ENCODE results near the gene ST6GALNAC5. TPM values are rescaled to one million over a fixed set of nuclear protein-coding genes. Genes with fewer than 3 reads are reported as not detected.

The ST6GALNAC5 gene
- total RNA-seq, 1 donor from 2014 or later = 1.3 TPM

DNA sequence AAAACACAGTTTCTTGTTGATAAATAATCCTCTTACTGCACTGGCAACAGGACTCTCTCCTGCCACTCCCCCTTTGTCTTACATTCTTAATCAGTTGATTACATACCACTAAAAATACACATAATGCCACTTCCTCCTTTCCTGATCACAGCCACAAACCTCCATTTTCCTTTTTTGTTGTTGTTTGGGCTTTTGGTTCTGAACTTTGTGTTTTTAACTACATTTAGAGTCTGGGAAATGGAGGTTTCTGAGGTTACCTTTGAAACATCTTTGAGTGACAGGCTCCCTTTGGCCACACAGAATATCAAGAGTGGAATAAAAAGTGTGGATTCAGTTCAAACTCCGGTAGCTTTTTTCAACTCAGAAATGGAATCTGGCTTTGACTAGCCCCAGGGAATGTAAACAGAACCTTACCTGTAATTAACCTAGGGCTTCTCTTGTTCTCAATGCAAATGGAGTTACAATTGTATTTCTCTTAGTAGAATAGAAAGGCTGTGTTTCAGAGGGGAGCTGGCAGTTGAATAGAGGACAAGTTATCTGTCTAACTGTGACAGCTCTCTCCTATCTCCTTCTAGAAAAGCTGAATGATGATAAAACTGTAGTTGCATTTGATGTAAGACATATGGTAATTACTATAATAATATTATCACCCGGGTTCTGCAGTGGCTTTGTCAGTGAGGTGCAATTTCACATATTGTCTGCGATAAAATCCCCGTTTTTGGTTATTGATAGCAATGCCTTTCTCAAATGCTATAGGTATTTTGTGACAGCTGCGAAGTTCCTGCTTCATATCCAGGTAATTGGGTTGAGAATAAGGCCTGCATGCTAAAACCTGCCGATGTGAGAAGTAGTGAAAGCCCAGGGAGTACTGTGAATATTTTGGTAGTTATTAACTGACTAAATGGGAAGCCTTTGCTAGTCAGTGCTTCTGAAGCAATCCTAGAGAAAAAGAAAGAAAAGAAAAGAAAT is 66.9 kb downstream of the ST6GALNAC5 start:
- TF ChIP-seq, protein P1, sequence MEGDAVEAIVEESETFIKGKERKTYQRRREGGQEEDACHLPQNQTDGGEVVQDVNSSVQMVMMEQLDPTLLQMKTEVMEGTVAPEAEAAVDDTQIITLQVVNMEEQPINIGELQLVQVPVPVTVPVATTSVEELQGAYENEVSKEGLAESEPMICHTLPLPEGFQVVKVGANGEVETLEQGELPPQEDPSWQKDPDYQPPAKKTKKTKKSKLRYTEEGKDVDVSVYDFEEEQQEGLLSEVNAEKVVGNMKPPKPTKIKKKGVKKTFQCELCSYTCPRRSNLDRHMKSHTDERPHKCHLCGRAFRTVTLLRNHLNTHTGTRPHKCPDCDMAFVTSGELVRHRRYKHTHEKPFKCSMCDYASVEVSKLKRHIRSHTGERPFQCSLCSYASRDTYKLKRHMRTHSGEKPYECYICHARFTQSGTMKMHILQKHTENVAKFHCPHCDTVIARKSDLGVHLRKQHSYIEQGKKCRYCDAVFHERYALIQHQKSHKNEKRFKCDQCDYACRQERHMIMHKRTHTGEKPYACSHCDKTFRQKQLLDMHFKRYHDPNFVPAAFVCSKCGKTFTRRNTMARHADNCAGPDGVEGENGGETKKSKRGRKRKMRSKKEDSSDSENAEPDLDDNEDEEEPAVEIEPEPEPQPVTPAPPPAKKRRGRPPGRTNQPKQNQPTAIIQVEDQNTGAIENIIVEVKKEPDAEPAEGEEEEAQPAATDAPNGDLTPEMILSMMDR (conservative IDR thresholded peaks at IDR 0.05; ENCODE audit: low read depth, low read length) = no peak
- no peak overlapping the region for H3K4me3 ChIP-seq (ENCODE audit: low read depth, low read length)
- no peak for DNase-seq (ENCODE audit: low read depth)

DNA sequence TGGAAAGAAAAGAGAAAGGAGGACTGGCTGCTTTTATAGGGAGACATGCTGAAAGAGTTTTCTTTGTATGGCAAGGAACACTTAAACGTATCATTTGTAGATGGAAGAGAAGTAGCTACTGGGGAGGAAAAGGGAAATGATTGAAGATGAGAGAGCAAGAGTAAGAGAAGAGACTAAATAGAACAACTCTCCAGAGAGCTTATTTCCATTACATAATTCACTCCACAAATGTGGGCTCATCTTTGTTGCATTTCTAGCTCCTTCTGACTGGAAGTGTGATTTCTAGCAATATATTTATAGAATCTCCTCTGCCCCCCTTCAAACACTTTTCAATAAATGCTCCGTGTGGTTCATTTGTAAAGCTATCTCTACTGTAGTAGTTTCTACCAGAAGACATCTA is 71.0 kb downstream of the ST6GALNAC5 start:
- H3K4me3 ChIP-seq (ENCODE audit: low read depth, low read length) = no peak overlapping the region
- DNase-seq (ENCODE audit: low read depth) = no peak
- TF ChIP-seq, protein P1 (conservative IDR thresholded peaks at IDR 0.05; ENCODE audit: low read depth, low read length) = no peak

GRCh38 chr1:76939050-76939816 is 72.0 kb downstream of the ST6GALNAC5 start:
- H3K4me3 ChIP-seq (ENCODE audit: low read depth, low read length) = no peak overlapping the region
- TF ChIP-seq, protein P1 (conservative IDR thresholded peaks at IDR 0.05; ENCODE audit: low read depth, low read length) = no peak
- DNase-seq (ENCODE audit: low read depth) = no peak

DNA sequence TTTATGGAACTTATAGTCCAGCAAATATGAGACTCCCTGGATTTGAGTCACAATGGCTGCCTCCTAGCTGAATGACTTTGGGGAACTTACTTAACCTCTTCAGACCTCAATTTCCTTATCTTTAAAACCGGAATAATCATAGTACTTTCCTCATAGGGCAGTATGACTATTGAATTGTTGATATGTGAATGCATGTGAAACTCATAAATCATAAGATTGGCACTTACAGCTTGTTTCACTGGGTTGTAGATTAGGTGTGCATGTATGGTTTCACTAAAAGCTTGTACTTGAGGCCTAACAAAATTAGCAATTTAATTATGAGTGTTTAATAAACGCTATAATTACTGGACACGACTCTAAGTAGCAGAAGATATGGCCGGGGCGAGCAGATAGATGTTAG is 72.5 kb downstream of the ST6GALNAC5 start:
- no peak overlapping the region for H3K4me3 ChIP-seq (ENCODE audit: low read depth, low read length)

GRCh38 chr1:76940571-76941335 is 73.5 kb downstream of the ST6GALNAC5 start:
- DNase-seq (ENCODE audit: low read depth) = no peak
- TF ChIP-seq, protein P1 (conservative IDR thresholded peaks at IDR 0.05; ENCODE audit: low read depth, low read length) = no peak

More for the DNA sequence above, 72.5 kb downstream of the ST6GALNAC5 start:
- no peak for DNase-seq (ENCODE audit: low read depth)
- TF ChIP-seq, protein P1 (conservative IDR thresholded peaks at IDR 0.05; ENCODE audit: low read depth, low read length) = no peak

DNA sequence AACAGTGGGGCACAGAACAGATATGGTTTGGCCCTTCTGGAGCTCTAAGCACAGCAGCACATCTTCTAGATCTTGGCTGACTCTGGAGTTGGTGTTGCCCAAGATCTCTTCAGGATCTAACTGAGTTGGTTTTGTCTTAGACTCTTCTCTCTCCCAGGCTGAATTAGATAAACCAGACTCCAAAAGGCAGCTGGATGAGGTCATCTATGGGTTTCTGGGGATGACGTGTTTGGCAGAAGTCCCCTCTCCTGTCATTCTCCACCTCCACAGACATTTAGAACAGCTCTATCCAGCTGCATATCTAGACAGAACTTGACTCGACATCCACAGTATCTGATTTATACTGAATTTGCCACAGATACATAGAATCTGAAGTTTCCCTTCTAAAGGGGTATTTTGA is 75.3 kb downstream of the ST6GALNAC5 start:
- TF ChIP-seq, protein P1 (conservative IDR thresholded peaks at IDR 0.05; ENCODE audit: low read depth, low read length) = no peak
- H3K4me3 ChIP-seq (ENCODE audit: low read depth, low read length) = no peak overlapping the region
- no peak for DNase-seq (ENCODE audit: low read depth)

More at GRCh38 chr1:76940571-76941335, 73.5 kb downstream of the ST6GALNAC5 start:
- H3K4me3 ChIP-seq (ENCODE audit: low read depth, low read length) = no peak overlapping the region

All from epithelial cell of proximal tubule (primary cell).